Measurements from ENCODE around the gene BBS12.
A peak's percentile ranks its signal among the peaks of the same experiment; 100 is the strongest.
"Not testable (repeated sequence)": the region's sequence is repeated elsewhere in the genome, so short reads cannot be mapped to it uniquely, and the experiment has no call there.

The BBS12 gene

DNA sequence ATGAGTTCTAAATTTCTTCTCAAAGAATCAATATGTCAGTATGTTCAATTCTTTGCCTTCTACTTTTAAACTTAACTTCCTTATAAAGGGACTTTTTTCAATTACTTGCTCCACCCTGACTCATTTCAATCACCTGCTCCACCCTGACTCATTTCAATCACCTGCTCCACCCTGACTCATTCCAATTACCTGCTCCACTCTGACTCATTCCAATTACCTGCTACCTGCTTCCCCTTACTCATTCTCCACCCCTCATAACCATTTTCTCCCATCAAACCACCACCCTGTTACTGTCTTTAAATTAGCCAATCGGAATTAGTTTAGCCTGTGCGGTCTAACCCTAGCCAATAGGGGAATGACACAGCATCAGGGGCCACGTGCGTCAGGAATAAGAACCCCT lies 53.8 kb downstream of the BBS12 start:
- H3K4me3 Mint-ChIP-seq, result peak overlapping the region; percentile 3
- not testable (repeated sequence) for H3K36me3 Mint-ChIP-seq (ENCODE audit: low read depth)
- peaks cover 13% of the 10 kb centered on the region for H3K9me3 Mint-ChIP-seq
- peaks cover 11% of the 10 kb centered on the region for H3K27me3 Mint-ChIP-seq (ENCODE audit: low read depth)
- peak overlapping the region; percentile 0 for H3K27ac Mint-ChIP-seq
- H3K4me1 Mint-ChIP-seq (ENCODE audit: low read depth), result peaks cover 30% of the 10 kb centered on the region

DNA sequence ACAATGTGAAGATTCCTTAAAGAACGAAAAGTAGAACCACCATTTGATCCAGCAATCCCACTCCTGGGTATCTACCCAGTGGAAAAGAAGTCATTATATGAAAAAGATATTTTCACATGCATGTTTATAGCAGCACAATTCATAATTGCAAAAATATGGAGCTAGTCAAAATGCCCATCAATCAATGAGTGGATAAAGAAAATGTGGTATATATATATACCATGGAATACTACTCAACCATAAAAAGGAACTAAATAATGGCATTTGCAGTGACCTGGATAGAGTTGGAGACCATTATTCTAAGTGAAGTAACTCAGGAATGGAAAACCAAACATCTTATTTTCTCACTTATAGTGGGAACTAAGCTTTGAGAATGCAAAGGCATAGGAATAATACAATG lies 54.4 kb downstream of the BBS12 start:
- H3K4me3 Mint-ChIP-seq; H3K36me3 Mint-ChIP-seq (ENCODE audit: low read depth); H3K27me3 Mint-ChIP-seq (ENCODE audit: low read depth); H3K27ac Mint-ChIP-seq: not testable (repeated sequence)
- peaks cover 30% of the 10 kb centered on the region for H3K4me1 Mint-ChIP-seq (ENCODE audit: low read depth)
- peaks cover 13% of the 10 kb centered on the region for H3K9me3 Mint-ChIP-seq

DNA sequence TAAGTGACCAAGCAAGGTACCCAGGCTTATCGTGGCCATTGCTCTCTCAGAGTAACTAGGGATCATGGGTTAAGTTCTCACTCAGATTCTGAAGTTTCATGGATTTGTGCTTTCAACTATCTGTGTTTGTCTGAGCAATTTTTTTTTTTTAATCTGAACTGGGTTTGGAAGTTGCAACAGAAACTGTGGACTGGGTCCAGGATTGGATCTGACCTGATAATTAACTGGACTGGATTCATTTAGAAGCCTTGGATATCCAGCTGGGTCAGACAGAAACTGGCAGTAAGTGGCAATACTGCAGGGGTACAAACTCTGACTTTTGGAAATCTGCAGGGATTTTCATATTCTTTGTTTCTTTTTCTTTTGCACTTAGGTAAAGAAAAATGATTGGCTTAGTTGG lies 55.4 kb downstream of the BBS12 start:
- H3K4me1 Mint-ChIP-seq (ENCODE audit: low read depth), result peaks cover 29% of the 10 kb centered on the region
- no peak overlapping the region for H3K4me3 Mint-ChIP-seq

DNA sequence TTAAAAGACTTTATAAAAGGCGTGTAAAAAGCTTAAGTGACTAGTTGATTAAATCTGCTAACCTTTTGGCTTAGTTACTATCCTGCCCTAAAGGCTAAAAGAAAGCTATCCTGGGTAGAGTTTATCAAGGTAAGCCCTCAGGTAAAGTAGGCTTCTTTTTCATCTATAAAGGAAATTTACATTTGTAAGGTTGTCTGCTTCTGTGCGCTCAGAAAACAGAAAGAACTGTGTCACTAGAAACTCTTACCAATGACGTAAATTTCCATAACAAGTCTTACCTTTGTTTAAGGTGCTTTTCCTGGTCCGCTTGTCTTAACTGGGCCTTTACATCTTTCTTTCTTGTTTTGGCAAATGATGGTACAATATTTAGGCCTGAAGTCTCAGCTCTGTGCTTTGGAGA lies 56.4 kb downstream of the BBS12 start:
- Mint-ChIP-seq H3K27me3 (ENCODE audit: low read depth) (peaks cover 3% of the 10 kb centered on the region), H3K4me3 (no peak overlapping the region), H3K27ac (no peak overlapping the region), H3K36me3 (ENCODE audit: low read depth) (peaks cover 2% of the 10 kb centered on the region), H3K4me1 (ENCODE audit: low read depth) (peaks cover 22% of the 10 kb centered on the region), H3K9me3 (peaks cover 13% of the 10 kb centered on the region)

More for the DNA sequence above, 55.4 kb downstream of the BBS12 start:
- H3K27me3 Mint-ChIP-seq (ENCODE audit: low read depth), result peaks cover 3% of the 10 kb centered on the region
- peaks cover 5% of the 10 kb centered on the region for H3K36me3 Mint-ChIP-seq (ENCODE audit: low read depth)
- peaks cover 13% of the 10 kb centered on the region for H3K9me3 Mint-ChIP-seq
- no peak overlapping the region for H3K27ac Mint-ChIP-seq

DNA sequence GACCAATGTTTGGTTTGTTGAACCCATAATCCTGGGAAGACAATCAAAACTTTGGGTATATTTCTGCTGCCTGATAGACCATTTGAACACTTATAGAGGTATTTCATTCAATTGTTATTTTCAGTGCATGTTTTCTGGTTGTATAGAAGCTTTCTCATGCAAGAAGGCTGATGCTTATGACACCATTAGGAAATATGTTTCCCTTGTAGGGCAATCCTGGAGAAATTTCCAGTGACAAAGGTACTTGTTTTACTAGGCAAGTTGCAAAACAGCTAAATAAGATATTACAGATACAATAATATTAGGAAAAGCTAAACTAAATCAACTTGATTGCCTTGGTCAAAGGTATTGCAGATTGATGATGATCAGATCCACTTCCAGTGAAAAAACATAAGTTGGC lies 61.3 kb downstream of the BBS12 start:
- H3K27ac Mint-ChIP-seq, result no peak overlapping the region
- H3K27me3 Mint-ChIP-seq (ENCODE audit: low read depth), result no peaks in the 10 kb centered on the region
- no peak overlapping the region for H3K4me3 Mint-ChIP-seq
- H3K36me3 Mint-ChIP-seq (ENCODE audit: low read depth), result no peaks in the 10 kb centered on the region
- H3K4me1 Mint-ChIP-seq (ENCODE audit: low read depth), result peaks cover 7% of the 10 kb centered on the region
- no peaks in the 10 kb centered on the region for H3K9me3 Mint-ChIP-seq

All from T-helper 1 cell treated with Interleukin-12 subunit alpha and Interleukin-12 subunit beta and Interleukin-4 antibody, amounts not matched to agents 30 μg/mL and 1 μg/mL, for 36 hours (primary cell).